ENCODE results near the gene RPL26. TPM values are rescaled to one million over a fixed set of nuclear protein-coding genes. Genes with fewer than 3 reads are reported as not detected.
"Not testable (repeated sequence)": the region's sequence is repeated elsewhere in the genome, so short reads cannot be mapped to it uniquely, and the experiment has no call there.

RPL26 gene
- total and polyA plus RNA-seq, 7 donors: 3,681 to 6,374 (median 4,708) TPM

GRCh38 chr17:8353736-8354135 lies 29.3 kb downstream of the RPL26 start:
- no peak overlapping the region for H3K27ac ChIP-seq
- no peaks in the 10 kb centered on the region for H3K9me3 ChIP-seq
- no peaks in the 10 kb centered on the region for H3K36me3 ChIP-seq
- intact Hi-C loops (cut with DNase I): no loop called here
- WGBS, 2 donors: 80 to 85% methylated on average over 7 of the region's 7 CpGs
- no peak for DNase-seq
- no peak for TF ChIP-seq POLR2A (IDR thresholded peaks at IDR 0.05)
- TF ChIP-seq EP300 (IDR thresholded peaks at IDR 0.05): no peak
- no peak for TF ChIP-seq CTCF (IDR thresholded peaks at IDR 0.05)
- no peak for TF ChIP-seq POLR2AphosphoS5 (IDR thresholded peaks at IDR 0.05)
- H3K27me3 ChIP-seq: no peaks in the 10 kb centered on the region
- no peaks in the 10 kb centered on the region for H3K4me1 ChIP-seq
- H3K4me3 ChIP-seq: no peak overlapping the region

GRCh38 chr17:8350339-8350738 lies 32.7 kb downstream of the RPL26 start:
- 85 to 86% methylated on average over 7 of the region's 7 CpGs for WGBS, 2 donors
- no peaks in the 10 kb centered on the region for H3K4me1 ChIP-seq
- intact Hi-C loops (cut with DNase I): no loop called here
- no peaks in the 10 kb centered on the region for H3K36me3 ChIP-seq
- no peak overlapping the region for H3K4me3 ChIP-seq
- DNase-seq: no peak
- no peak overlapping the region for H3K27ac ChIP-seq
- TF ChIP-seq EP300 (IDR thresholded peaks at IDR 0.05) (no peak), POLR2A (IDR thresholded peaks at IDR 0.05) (no peak), POLR2AphosphoS5 (IDR thresholded peaks at IDR 0.05) (no peak), CTCF (IDR thresholded peaks at IDR 0.05) (no peak)
- no peaks in the 10 kb centered on the region for H3K9me3 ChIP-seq
- H3K27me3 ChIP-seq: peaks cover 0 to 16% (median 5%) of the 10 kb centered on the region in 3 donors

- peaks cover 0 to 16% (median 5%) of the 10 kb centered on the region in 3 donors for H3K27me3 ChIP-seq
- H3K27ac ChIP-seq; H3K4me1 ChIP-seq; DNase-seq; H3K9me3 ChIP-seq; H3K36me3 ChIP-seq; intact Hi-C loops (cut with DNase I): not testable (repeated sequence)
- WGBS, 2 donors: 54 to 62% methylated on average over 25 of the region's 25 CpGs
- H3K4me3 ChIP-seq: peak overlapping the region in 1 of 4 donors; percentile 17
These were observed 36.0 kb downstream of the RPL26 start for GRCh38 chr17:8347001-8347400.

GRCh38 chr17:8345951-8346665 lies 36.9 kb downstream of the RPL26 start:
- Histone ChIP-seq H3K4me1 (no peaks in the 10 kb centered on the region), H3K27ac (no peak overlapping the region), H3K36me3 (no peaks in the 10 kb centered on the region), H3K9me3 (no peaks in the 10 kb centered on the region), H3K4me3 (no peak overlapping the region), H3K27me3 (peaks cover 0 to 16% (median 5%) of the 10 kb centered on the region in 3 donors)
- WGBS, 2 donors: 61 to 79% methylated on average over 5 of the region's 5 CpGs
- no peak for DNase-seq
- intact Hi-C loops (cut with DNase I): no loop called here
- TF ChIP-seq POLR2AphosphoS5 (IDR thresholded peaks at IDR 0.05): no peak
- no peak for TF ChIP-seq POLR2A (IDR thresholded peaks at IDR 0.05)
- no peak for TF ChIP-seq CTCF (IDR thresholded peaks at IDR 0.05)
- TF ChIP-seq EP300 (IDR thresholded peaks at IDR 0.05): no peak

DNA sequence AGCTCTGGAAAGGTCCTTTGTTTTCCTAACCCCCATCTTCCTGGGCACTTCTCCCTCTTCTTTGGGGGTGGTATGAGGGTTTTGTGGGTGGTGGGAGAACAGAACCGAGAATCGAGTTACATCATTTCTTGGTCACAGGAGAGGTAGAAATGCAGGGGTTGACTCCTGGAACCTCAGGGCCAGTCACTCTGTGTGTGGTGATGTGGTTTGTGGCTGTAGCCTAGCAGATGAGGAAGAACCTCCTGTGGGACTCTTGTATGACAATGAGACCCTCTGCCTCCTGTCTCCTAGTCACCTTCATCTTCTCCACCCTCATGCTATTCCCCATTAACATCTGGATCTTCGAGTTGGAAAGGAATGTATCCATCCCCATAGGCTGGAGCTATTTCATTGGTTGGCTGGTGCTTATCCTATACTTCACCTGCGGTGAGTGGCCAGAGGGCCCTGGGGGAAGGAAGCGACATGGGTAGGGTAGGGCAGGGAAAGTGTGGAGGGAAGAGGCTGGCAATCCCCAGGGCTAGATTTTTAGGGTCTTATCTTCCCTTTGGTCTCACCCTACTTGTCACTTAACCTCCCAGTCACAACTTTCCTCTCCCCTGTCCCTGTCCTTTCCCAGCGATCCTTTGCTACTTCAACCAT lies 37.8 kb downstream of the RPL26 start:
- no peak overlapping the region for H3K27ac ChIP-seq
- DNase-seq: no peak
- H3K36me3 ChIP-seq: no peaks in the 10 kb centered on the region
- intact Hi-C loops (cut with DNase I): no loop called here
- H3K27me3 ChIP-seq: peaks cover 0 to 16% (median 5%) of the 10 kb centered on the region in 3 donors
- 65 to 68% methylated on average over 6 of the region's 6 CpGs for WGBS, 2 donors
- no peak for TF ChIP-seq CTCF (IDR thresholded peaks at IDR 0.05)
- H3K9me3 ChIP-seq: no peaks in the 10 kb centered on the region
- H3K4me3 ChIP-seq: no peak overlapping the region
- no peaks in the 10 kb centered on the region for H3K4me1 ChIP-seq

Measured in sigmoid colon (tissue), 7 donors.